Neutrophil (primary cell): ENCODE measurements around the gene SORBS1.

Experiments used
- H3K27ac ChIP-seq: fragments of 200-600 bp; sonication (generic); 2 replicates; pipeline ENCODE4 v1.5.1; 2016; ENCODE audit warnings: mild to moderate bottlenecking, moderate library complexity
- H3K27me3 ChIP-seq: fragments of 200-600 bp; sonication (generic); 2 replicates; pipeline ENCODE4 v1.6.0; 2016; ENCODE audit warnings: mild to moderate bottlenecking
- H3K36me3 ChIP-seq: fragments of 200-600 bp; sonication (generic); 2 replicates; pipeline ENCODE4 v1.5.1; 2017
- H3K4me1 ChIP-seq, 2 experiments: fragments of 200-600 bp in 1 of 2; sonication (generic) in 1 of 2; 1 replicate in 1 of 2; 2 replicates in 1 of 2; pipeline versions ENCODE4 v1.5.1 to v1.6.1; 2013 to 2016; ENCODE audit warnings: low read depth in 1 of 2, low read length in 1 of 2, mild to moderate bottlenecking in 1 of 2, moderate library complexity in 1 of 2; ENCODE audit not compliant: control insufficient read depth in 1 of 2, insufficient read depth in 1 of 2
- H3K4me3 ChIP-seq, 2 experiments: fragments of 200-600 bp in 1 of 2; sonication (generic) in 1 of 2; 1 replicate in 1 of 2; 2 replicates in 1 of 2; pipeline ENCODE4 v1.5.1; 2013 to 2016; ENCODE audit warnings: low read depth in 1 of 2, low read length in 1 of 2, mild to moderate bottlenecking in 1 of 2, moderate library complexity in 1 of 2
- H3K9me3 ChIP-seq: fragments of 200-600 bp; sonication (generic); 2 replicates; pipeline ENCODE4 v1.5.1; 2016
- TF ChIP-seq, protein P1 (sequence below): fragments of 200-600 bp; sonication (generic); IDR thresholded peaks from 2 replicates; pipeline ENCODE4 v1.5.1; 2016; ENCODE audit warnings: antibody characterized with exemption

The SORBS1 gene

DNA sequence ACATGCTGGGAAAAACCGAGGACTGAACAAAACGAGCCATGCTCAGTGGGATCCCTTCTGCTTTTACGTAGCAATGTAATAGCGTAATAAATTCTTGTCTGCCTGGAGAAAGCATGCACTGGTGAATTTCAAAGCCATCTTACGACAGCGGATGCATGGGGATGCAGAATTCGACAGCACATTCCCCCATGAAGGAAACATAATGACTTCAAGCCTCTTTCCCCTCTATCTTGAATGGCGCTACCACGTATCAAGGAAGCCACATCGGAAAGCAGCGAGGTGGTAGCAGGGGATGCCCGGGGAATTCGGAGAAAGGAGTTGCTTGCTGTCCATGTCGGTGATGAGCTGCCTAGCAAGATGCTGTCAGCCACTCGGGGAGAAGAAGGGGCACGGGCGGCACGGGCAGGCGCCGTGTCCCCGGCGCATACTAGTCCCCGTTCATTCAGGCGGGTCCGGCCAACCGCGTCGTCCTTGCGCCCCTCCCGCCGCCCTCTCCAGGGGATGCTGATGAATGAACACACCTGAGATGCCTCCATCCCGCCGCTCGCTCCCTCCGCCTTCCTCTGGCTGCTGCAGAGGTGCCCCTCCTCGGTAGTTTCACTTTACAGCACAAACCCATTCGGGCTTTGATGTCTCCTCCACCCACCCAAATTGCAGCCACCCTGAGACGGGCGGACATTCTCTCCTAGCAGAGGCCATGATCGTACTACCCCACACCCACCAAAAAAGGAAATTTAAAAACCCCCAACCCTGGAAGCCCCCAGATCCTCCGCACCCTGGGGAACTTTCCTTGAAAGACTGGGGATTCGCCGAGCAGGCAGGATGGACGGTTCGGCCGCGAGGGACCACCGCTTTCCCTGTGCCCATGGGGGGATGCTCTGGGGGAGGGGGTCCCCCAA is 644 bp downstream of the SORBS1 start:
- H3K4me3 ChIP-seq, result peak overlapping the region; percentile 70 to 75
- peak overlapping the region; percentile 47 for H3K27ac ChIP-seq
- peaks cover 11 to 14% of the 10 kb centered on the region in 2 experiments for H3K4me1 ChIP-seq
- no peaks in the 10 kb centered on the region for H3K9me3 ChIP-seq
- no peaks in the 10 kb centered on the region for H3K36me3 ChIP-seq
- peaks cover 66% of the 10 kb centered on the region for H3K27me3 ChIP-seq
- TF ChIP-seq, protein P1, sequence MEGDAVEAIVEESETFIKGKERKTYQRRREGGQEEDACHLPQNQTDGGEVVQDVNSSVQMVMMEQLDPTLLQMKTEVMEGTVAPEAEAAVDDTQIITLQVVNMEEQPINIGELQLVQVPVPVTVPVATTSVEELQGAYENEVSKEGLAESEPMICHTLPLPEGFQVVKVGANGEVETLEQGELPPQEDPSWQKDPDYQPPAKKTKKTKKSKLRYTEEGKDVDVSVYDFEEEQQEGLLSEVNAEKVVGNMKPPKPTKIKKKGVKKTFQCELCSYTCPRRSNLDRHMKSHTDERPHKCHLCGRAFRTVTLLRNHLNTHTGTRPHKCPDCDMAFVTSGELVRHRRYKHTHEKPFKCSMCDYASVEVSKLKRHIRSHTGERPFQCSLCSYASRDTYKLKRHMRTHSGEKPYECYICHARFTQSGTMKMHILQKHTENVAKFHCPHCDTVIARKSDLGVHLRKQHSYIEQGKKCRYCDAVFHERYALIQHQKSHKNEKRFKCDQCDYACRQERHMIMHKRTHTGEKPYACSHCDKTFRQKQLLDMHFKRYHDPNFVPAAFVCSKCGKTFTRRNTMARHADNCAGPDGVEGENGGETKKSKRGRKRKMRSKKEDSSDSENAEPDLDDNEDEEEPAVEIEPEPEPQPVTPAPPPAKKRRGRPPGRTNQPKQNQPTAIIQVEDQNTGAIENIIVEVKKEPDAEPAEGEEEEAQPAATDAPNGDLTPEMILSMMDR, result no peak

DNA sequence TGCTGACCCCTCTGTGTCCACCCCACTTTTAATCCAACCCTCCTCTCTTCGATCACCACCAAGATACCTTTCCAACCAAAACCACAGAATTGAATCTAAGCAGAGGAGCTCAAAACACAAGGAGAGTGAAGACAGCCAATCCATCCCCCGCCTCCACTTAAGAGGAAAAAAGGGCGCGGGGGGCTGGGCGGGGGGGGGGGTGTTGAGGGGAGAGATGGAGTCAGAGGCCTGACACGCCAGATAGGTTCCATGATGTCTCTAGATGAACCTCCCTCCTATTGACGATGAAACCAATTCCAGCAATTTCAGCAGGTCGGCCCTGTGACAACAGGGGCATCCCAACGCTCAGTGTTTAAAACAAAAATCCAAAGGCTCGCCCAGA is 1.3 kb downstream of the SORBS1 start:
- Histone ChIP-seq H3K9me3 (no peaks in the 10 kb centered on the region), H3K27ac (no peak overlapping the region), H3K4me1 (peaks cover 11 to 14% of the 10 kb centered on the region in 2 experiments), H3K36me3 (no peaks in the 10 kb centered on the region), H3K4me3 (peak overlapping the region; percentile 70 to 75), H3K27me3 (peaks cover 62% of the 10 kb centered on the region)
- TF ChIP-seq, protein P1, result no peak

DNA sequence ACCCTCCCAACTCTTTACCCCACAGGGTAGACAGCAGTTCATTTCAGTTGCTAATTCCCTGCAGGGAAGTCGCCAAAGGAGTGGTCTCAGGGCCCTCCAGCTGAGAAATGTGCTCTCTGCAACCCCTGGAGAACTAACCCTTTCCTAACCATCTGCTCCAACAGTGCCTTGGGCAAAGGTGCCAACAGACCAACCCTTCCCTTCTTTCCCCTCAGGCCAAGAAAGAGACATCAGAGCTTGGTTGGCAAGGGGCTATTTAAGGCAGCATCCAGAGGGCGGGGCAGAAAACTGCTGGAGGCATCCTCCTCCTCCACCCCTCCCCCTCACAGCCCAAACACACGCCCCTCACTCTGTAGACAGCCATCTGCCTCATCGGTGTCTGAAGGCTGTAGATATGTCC is 1.7 kb downstream of the SORBS1 start:
- Histone ChIP-seq H3K27ac (no peak overlapping the region), H3K36me3 (no peaks in the 10 kb centered on the region), H3K9me3 (no peaks in the 10 kb centered on the region), H3K4me1 (peaks cover 11 to 14% of the 10 kb centered on the region in 2 experiments), H3K27me3 (peaks cover 62% of the 10 kb centered on the region), H3K4me3 (no peak overlapping the region)
- TF ChIP-seq, protein P1, result no peak

DNA sequence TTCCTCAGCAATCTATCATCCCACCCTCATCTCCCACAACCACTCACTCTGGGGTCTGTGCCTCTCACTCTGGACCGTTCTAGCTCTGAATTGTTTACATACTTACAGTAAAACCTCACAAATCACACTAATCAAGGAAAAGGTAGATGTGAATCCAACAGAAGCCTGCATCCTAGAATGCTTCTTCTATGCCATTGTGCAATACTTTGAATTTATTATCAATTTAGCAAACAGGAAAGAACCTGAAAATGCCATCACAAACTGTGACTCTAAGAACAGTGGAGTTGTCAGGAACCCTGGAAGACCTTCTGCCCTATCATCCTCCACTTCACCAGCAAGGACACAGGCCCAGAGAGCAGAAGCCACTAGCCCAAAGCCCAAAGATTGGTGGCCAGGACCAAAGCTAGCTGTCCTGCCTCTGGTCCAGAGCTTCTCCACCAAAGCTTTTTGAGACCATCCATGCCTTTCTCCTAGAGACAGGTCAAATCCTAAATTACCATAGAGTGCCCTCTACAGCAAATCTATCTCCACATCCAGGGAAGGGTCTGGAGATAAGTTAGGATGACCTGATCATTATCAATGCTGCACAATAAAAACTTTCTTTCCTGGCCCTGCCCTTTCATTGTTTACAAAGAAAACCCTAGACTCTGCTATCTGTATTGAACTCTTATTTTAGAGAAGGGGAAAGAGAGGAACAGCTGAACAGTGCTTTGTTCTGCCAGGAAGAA is 2.4 kb downstream of the SORBS1 start:
- Histone ChIP-seq H3K36me3 (no peaks in the 10 kb centered on the region), H3K27ac (no peak overlapping the region), H3K4me1 (peaks cover 11 to 14% of the 10 kb centered on the region in 2 experiments), H3K4me3 (no peak overlapping the region), H3K9me3 (no peaks in the 10 kb centered on the region), H3K27me3 (peaks cover 62% of the 10 kb centered on the region)
- TF ChIP-seq, protein P1, result no peak

DNA sequence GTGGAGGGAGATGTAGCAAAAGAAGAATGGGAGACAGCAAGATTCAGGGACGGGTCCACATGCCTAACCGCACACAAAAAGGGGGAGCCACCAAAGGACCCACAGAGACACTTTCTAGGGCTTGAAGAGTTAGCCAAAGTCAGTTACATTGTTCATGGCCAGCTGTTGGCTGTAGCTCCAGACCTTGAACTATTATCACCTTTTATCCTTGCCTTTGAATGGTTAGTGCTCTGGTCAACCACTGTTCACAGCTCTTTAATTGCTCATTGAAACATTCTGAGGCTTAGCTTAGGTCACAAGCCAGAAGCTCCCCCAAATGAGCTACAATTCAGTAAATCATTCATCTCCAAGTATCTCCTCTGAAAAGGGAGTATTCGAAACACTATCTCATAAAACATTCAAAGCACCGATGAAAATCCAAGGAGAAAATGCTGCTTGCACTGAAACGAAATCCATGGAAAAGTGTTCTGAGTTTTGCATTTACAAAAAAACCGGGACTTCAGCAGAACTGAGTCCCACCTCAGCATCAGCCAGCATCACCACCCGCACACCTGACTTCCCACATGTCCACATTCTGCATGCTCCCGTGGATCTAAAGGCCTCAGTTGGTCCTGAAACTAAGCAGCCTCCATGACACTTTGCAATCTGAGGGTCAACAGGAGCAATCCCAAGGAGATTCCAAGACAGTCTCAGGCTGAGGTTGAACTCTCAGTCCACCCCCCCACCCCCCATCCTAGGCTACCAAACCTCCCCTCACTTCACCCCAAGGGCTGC is 4.0 kb downstream of the SORBS1 start:
- Histone ChIP-seq H3K4me1 (peaks cover 11 to 14% of the 10 kb centered on the region in 2 experiments), H3K4me3 (no peak overlapping the region), H3K27me3 (peaks cover 51% of the 10 kb centered on the region), H3K9me3 (no peaks in the 10 kb centered on the region), H3K36me3 (no peaks in the 10 kb centered on the region), H3K27ac (no peak overlapping the region)
- TF ChIP-seq, protein P1, result no peak
